Activated CD8-positive, alpha-beta T cell treated with anti-CD3 and anti-CD28 coated beads, Interleukin-2, amount 10 ng/mL, durations not matched to agents 7 days and 5 days (primary cell): ENCODE results near the gene MAGI2. TPM values are rescaled to one million over a fixed set of nuclear protein-coding genes. Genes with fewer than 3 reads are reported as not detected.

Experiments used
- ATAC-seq: fragments of 150-1000 bp; cut with Tn5 transposase; one replicate; pipeline ENCODE4 v1.10.0; 2021; ENCODE audit warnings: moderate library complexity
- CTCF ChIA-PET: fragments of 350-600 bp; sonication (Branson Sonifier 250); formaldehyde crosslinking; loops from one replicate; lab custom pipeline; 2021; ENCODE audit warnings: antibody characterized with exemption; lab: Charles Lee
- POLR2A ChIA-PET: fragments of 350-600 bp; sonication (Branson Sonifier 250); formaldehyde crosslinking; loops from one replicate; lab custom pipeline; 2021; ENCODE audit warnings: antibody characterized with exemption; lab: Charles Lee
- DNase-seq: peaks from one replicate; pipeline ENCODE4 v3.0.0-alpha.2; 2020
- H3K27ac Mint-ChIP-seq: one replicate; pipeline ENCODE4 v1.8.0; 2021; ENCODE audit warnings: mild to moderate bottlenecking, mixed read lengths
- H3K27me3 Mint-ChIP-seq: one replicate; pipeline ENCODE4 v1.8.0; 2021; ENCODE audit warnings: low read depth, mixed read lengths
- H3K36me3 Mint-ChIP-seq: one replicate; pipeline ENCODE4 v1.8.0; 2021; ENCODE audit warnings: low read depth, mixed read lengths
- H3K4me1 Mint-ChIP-seq: one replicate; pipeline ENCODE4 v1.8.0; 2021; ENCODE audit warnings: low read depth, mixed read lengths
- H3K4me3 Mint-ChIP-seq: one replicate; pipeline ENCODE4 v1.8.0; 2021; ENCODE audit warnings: mild to moderate bottlenecking, mixed read lengths
- H3K9me3 Mint-ChIP-seq: one replicate; pipeline ENCODE4 v1.8.0; 2022; ENCODE audit warnings: mixed read lengths; ENCODE audit not compliant: insufficient read depth
- total RNA-seq, 2 experiments: library from RNA; stranded (reverse); gene quantifications; one replicate each; pipeline ENCODE4 v1.2.3, GENCODE V29; 2021

The MAGI2 gene
- total RNA-seq, 2 experiments from 2014 or later = 0.05 TPM; not detected in 1

GRCh38 chr7:78195281-78195680 is 1258.2 kb downstream of the MAGI2 start:
- Mint-ChIP-seq H3K36me3 (no peaks in the 10 kb centered on the region), H3K9me3 (no peaks in the 10 kb centered on the region), H3K27me3 (peaks cover 4% of the 10 kb centered on the region), H3K4me1 (no peaks in the 10 kb centered on the region), H3K27ac (no peak overlapping the region), H3K4me3 (no peak overlapping the region)
- ChIA-PET POLR2A (no interaction called here), CTCF (no interaction called here)
- ATAC-seq = no peak
- no peak for DNase-seq

- ChIA-PET POLR2A (no interaction called here), CTCF (no interaction called here)
- Mint-ChIP-seq H3K9me3 (no peaks in the 10 kb centered on the region), H3K27me3 (peaks cover 4% of the 10 kb centered on the region), H3K36me3 (no peaks in the 10 kb centered on the region), H3K4me3 (no peak overlapping the region), H3K4me1 (no peaks in the 10 kb centered on the region), H3K27ac (no peak overlapping the region)
- ATAC-seq = no peak
- no peak for DNase-seq
Observed at GRCh38 chr7:78194611-78195010, 1258.9 kb downstream of the MAGI2 start.

DNA sequence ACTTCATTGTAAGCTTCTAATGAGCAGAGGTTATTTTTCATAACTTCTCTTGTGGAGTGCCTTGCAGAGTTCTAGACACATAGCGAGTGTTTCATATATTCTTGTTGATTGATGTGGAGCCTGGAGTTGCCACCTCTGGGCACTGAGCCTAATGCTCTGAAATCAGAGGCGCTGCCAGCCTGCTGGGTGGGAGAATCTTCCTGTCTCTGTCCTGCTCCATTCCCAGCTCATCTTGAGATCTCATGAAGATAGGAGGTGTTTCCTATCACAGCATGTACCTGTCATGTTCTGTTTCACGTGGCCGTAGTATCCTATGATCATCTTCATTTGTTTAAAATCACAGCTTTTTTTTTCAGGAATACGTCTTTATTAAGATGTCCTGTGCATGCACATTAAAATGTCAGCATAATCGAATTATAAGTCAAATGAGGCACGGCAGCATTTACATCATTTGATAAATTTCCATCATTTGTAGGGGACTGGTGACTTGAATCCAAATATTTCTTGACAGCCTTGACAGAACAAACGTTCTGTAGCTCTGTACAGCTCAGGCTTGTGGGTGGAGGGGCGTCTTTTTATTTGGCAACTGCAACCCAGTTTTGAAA is 1261.9 kb downstream of the MAGI2 start:
- Mint-ChIP-seq H3K27me3 (peaks cover 4% of the 10 kb centered on the region), H3K27ac (no peak overlapping the region), H3K4me1 (no peaks in the 10 kb centered on the region), H3K36me3 (no peaks in the 10 kb centered on the region), H3K9me3 (no peaks in the 10 kb centered on the region), H3K4me3 (no peak overlapping the region)
- ChIA-PET POLR2A (no interaction called here), CTCF (no interaction called here)
- DNase-seq (no peak), ATAC-seq (no peak)

DNA sequence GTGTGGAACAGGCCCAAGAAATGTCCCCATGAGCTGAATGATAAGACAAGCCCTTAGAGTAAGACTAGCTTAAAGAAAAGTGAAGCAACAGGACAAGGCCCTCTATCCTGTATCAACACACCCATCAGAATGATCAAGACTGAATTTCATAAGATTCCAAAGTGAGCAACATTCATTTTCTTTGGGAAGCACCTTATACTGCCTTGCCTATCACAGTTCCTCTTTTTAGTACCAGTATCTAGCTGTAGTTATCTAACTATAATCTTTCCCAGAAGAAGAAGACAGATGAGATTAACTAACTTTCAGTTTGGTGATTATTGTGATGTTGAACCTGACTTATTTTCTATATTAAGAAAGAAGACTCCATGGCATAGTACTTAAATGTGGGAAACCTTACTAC is 1263.7 kb downstream of the MAGI2 start:
- H3K9me3 Mint-ChIP-seq = no peaks in the 10 kb centered on the region
- ChIA-PET POLR2A (no interaction called here), CTCF (no interaction called here)
- ATAC-seq = no peak
- DNase-seq = no peak
- no peaks in the 10 kb centered on the region for H3K4me1 Mint-ChIP-seq
- no peak overlapping the region for H3K27ac Mint-ChIP-seq
- H3K27me3 Mint-ChIP-seq = peaks cover 4% of the 10 kb centered on the region
- no peaks in the 10 kb centered on the region for H3K36me3 Mint-ChIP-seq
- H3K4me3 Mint-ChIP-seq = no peak overlapping the region

GRCh38 chr7:78185149-78185745 is 1268.2 kb downstream of the MAGI2 start:
- ATAC-seq = no peak
- no peak overlapping the region for H3K27ac Mint-ChIP-seq
- H3K36me3 Mint-ChIP-seq = no peaks in the 10 kb centered on the region
- no peak overlapping the region for H3K4me3 Mint-ChIP-seq
- DNase-seq = no peak
- no peaks in the 10 kb centered on the region for H3K9me3 Mint-ChIP-seq
- peaks cover 5% of the 10 kb centered on the region for H3K27me3 Mint-ChIP-seq
- no peaks in the 10 kb centered on the region for H3K4me1 Mint-ChIP-seq
- ChIA-PET CTCF (no interaction called here), POLR2A (no interaction called here)

GRCh38 chr7:78184299-78184698 is 1269.2 kb downstream of the MAGI2 start:
- H3K4me1 Mint-ChIP-seq = no peaks in the 10 kb centered on the region
- H3K9me3 Mint-ChIP-seq = no peaks in the 10 kb centered on the region
- no peak overlapping the region for H3K27ac Mint-ChIP-seq
- H3K4me3 Mint-ChIP-seq = no peak overlapping the region
- H3K36me3 Mint-ChIP-seq = no peaks in the 10 kb centered on the region
- DNase-seq (no peak), ATAC-seq (no peak)
- H3K27me3 Mint-ChIP-seq = peaks cover 5% of the 10 kb centered on the region
- ChIA-PET CTCF (interaction anchor here (1.6 kb wide), 1 partner anchor 8 kb away, joined by 3 read pairs; no protein-coding TSS in a partner anchor), POLR2A (no interaction called here)

- ChIA-PET CTCF (no interaction called here), POLR2A (no interaction called here)
Observed at GRCh38 chr7:78179827-78180477, 1273.5 kb downstream of the MAGI2 start.

GRCh38 chr7:78179211-78179610 is 1274.3 kb downstream of the MAGI2 start:
- POLR2A ChIA-PET = no interaction called here

More at GRCh38 chr7:78179827-78180477, 1273.5 kb downstream of the MAGI2 start:
- peaks cover 5% of the 10 kb centered on the region for H3K27me3 Mint-ChIP-seq
- DNase-seq = no peak
- H3K9me3 Mint-ChIP-seq = no peaks in the 10 kb centered on the region
- no peaks in the 10 kb centered on the region for H3K36me3 Mint-ChIP-seq
- no peaks in the 10 kb centered on the region for H3K4me1 Mint-ChIP-seq
- ATAC-seq = no peak
- H3K4me3 Mint-ChIP-seq = no peak overlapping the region
- no peak overlapping the region for H3K27ac Mint-ChIP-seq

GRCh38 chr7:78178319-78178718 is 1275.1 kb downstream of the MAGI2 start:
- no peak overlapping the region for H3K27ac Mint-ChIP-seq
- H3K4me3 Mint-ChIP-seq = no peak overlapping the region
- POLR2A ChIA-PET = no interaction called here
- no peak for ATAC-seq
- no peaks in the 10 kb centered on the region for H3K9me3 Mint-ChIP-seq
- DNase-seq = no peak
- H3K27me3 Mint-ChIP-seq = peaks cover 5% of the 10 kb centered on the region
- H3K36me3 Mint-ChIP-seq = no peaks in the 10 kb centered on the region
- CTCF ChIA-PET = no interaction called here
- H3K4me1 Mint-ChIP-seq = no peaks in the 10 kb centered on the region

More at GRCh38 chr7:78179211-78179610, 1274.3 kb downstream of the MAGI2 start:
- ATAC-seq = no peak
- Mint-ChIP-seq H3K4me3 (no peak overlapping the region), H3K27me3 (peaks cover 5% of the 10 kb centered on the region), H3K9me3 (no peaks in the 10 kb centered on the region), H3K36me3 (no peaks in the 10 kb centered on the region), H3K4me1 (no peaks in the 10 kb centered on the region), H3K27ac (no peak overlapping the region)
- CTCF ChIA-PET = no interaction called here
- no peak for DNase-seq

DNA sequence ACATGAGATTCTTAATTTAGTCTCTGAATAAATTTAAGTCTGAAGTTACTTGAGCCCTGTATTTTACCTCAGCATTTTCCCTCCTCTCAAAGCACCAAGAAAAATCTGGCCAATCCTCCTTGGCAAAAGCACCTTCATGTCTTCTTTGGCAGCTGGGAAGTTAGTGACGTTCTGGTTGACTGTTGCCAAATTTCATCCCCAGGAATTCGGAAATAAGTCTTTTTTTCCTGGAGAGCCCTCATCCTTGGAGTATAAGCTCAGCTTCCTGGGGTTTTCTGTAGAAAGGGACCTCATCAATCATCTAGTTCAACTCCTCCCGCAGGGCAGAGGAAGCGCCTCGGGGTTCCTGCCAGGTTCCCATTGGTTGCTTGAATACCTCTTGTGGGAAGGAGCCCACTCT is 1277.3 kb downstream of the MAGI2 start:
- Mint-ChIP-seq H3K4me1 (no peaks in the 10 kb centered on the region), H3K27me3 (peaks cover 3% of the 10 kb centered on the region), H3K4me3 (no peak overlapping the region), H3K27ac (no peak overlapping the region), H3K9me3 (no peaks in the 10 kb centered on the region), H3K36me3 (no peaks in the 10 kb centered on the region)
- ChIA-PET POLR2A (no interaction called here), CTCF (no interaction called here)
- ATAC-seq = no peak
- no peak for DNase-seq

- H3K9me3 Mint-ChIP-seq = no peaks in the 10 kb centered on the region
- no peaks in the 10 kb centered on the region for H3K4me1 Mint-ChIP-seq
- peaks cover 3% of the 10 kb centered on the region for H3K27me3 Mint-ChIP-seq
- ATAC-seq (no peak), DNase-seq (no peak)
- H3K27ac Mint-ChIP-seq = no peak overlapping the region
- POLR2A ChIA-PET = no interaction called here
- CTCF ChIA-PET = no interaction called here
- H3K4me3 Mint-ChIP-seq = no peak overlapping the region
- no peaks in the 10 kb centered on the region for H3K36me3 Mint-ChIP-seq
Observed at GRCh38 chr7:78175330-78176100, 1278.0 kb downstream of the MAGI2 start.

- no peaks in the 10 kb centered on the region for H3K36me3 Mint-ChIP-seq
- POLR2A ChIA-PET = no interaction called here
- no peaks in the 10 kb centered on the region for H3K4me1 Mint-ChIP-seq
- no peak overlapping the region for H3K27ac Mint-ChIP-seq
- ATAC-seq (no peak), DNase-seq (no peak)
- CTCF ChIA-PET = no interaction called here
- H3K9me3 Mint-ChIP-seq = no peaks in the 10 kb centered on the region
- H3K4me3 Mint-ChIP-seq = no peak overlapping the region
- peaks cover 3% of the 10 kb centered on the region for H3K27me3 Mint-ChIP-seq
Observed at GRCh38 chr7:78173666-78174065, 1279.8 kb downstream of the MAGI2 start.
